GM11168 (cell line): ENCODE results near the gene KSR1.
"Not testable (repeated sequence)": the region's sequence is repeated elsewhere in the genome, so short reads cannot be mapped to it uniquely, and the experiment has no call there.

Experiments
- in situ Hi-C: fragments of 300-500 bp; cut with MboI; formaldehyde crosslinking; loops from one replicate; pipeline ENCODE4 v1.12.0; 2022; ENCODE audit warnings: low sequenced_read_pairs; ENCODE audit not compliant: unreplicated experiment

The KSR1 gene

DNA sequence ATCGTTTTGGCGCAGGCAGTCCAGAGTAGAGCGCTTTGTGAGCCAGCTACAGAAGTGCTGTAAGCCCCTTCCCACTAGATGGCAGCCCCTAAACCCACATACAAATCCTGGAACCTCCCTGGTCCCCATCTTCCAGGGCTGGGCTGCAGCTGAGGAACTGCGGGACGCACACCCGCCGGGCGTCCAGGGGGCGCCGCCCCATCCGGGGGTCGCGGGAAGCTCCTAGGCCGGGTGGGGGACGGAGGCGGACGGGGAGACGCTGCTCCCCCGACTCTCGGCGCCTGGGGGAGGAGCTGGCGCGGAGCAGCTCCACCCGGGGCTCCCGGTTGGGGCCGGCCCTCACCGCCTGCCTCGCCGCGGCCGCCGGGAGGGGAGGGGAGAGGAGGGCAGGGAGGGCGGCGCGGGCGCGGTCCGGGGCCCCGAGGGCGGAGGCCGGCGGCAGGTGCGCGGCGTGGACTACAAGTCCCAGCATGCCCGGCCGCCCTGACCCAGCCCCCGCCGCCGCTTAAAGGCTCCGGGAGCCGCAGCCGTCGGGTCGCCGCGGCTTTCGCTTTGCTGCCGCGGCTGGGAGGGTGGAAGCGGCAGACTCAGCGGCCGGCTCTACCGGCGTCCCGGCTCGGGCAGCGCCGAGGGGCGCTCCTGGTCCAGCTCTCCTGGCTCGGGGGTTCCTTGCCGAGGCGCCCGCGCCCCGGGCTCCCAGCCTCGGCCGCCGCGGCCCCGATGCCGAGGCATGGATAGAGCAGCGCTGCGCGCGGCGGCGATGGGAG lies at the start of gene KSR1:
Gene KSR1 (plus strand): TSS at position 535 of the 767 bp plus-strand sequence. CDS start 196 bp downstream, at position 731.
- in situ Hi-C loops, result no loop called here

DNA sequence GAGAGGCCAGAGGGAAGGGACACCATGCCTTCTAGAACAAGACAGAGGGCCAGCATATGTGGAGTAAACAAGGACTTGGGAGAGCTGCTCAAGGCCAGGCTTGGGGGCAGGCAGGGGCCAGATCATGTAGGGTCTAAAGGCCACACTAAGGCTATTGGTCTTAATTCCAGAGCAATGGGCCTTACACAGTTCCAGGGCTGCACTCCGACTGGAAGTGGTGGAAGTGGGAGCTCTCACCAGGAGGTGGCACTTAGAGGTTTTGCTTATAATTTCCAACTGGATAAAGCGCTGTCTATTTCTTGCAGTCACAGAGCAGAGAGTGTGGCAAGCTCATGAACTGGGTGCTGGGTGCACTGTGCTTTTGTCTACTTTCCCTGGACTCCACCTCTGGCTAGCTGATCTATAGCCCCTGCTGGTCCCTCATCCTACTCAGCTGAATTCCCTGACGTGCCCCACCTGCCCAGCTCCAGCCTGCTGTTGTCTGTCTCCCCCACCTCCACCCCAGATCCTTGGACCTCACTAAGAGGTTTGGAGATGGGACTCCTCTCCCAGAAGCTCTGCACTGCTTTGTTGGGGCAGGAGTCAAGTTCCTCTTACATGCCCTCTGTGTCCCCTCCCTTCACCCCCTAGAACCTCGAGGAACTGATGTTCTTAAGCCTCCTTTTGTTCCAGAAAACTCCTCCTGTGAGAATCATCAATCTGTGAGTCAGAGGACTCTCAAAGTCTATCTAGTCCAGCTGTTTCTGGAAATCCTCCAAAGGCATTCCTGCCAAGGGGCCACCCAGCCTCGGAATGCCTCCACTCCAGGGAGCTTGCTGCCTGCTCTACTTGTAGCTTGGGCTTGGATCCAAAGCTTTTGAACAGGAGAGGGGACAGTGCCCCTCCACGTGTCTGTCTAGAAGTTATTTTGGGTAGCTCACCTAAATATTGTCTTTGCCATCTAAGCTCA lies 48.1 kb upstream of the KSR1 start:
- in situ Hi-C loops, result no loop called here

DNA sequence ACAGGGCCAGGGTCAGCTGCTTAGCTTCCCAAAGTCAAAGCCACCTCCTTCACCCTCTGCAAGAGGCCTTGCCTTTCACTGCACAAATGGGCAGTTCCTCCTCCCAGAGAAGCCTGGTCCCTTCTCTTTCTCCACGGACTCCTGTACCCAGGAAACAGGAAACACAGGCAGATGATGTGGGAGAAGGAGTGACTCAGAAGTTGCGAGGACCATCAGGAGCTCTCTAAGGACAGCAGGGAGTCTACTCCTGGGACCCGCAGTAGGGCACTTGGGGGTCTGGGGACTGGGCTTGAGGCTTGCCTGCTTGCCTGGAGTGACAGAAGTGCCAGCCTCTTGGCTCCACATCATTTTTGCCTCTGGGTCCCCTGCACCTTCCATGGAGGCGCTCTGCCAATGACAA lies 47.4 kb upstream of the KSR1 start:
- in situ Hi-C loops, result no loop called here

DNA sequence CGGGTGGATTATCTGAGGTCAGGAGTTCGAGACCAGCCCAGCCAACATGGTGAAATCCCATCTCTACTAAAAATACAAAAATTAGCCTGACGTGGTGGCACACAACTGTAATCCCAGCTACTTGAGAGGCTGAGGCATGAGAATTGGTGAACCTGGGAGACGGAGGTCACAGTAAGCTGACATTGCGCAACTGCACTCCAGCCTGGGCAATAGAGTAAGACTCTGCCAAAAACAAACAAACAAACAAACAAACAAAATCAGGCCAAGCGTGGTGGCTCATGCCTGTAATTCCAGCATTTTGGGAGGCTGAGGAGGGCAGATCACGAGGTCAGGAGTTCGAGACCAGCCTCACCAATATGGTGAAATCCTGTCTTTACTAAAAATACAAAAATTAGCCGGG lies 44.1 kb upstream of the KSR1 start:
- in situ Hi-C loops, result not testable (repeated sequence)

DNA sequence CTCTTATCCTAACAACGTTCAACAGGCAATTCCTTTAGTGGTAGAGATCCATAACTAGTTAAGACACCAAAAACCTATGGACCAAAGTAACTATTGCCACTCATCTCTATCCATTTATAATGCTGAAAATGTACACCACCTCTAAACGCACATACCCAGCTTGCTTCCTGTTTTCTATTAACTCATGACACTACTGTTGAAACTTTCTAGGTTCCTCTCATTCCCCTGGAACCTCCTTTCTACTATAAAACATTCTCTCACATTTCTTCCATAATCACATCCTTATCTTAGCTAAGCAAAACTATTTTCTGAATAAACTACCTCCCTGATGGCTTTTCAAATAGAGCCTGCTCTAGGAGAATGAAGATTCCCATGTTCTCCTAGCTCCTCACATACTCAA lies 42.9 kb upstream of the KSR1 start:
- in situ Hi-C loops, result no loop called here

DNA sequence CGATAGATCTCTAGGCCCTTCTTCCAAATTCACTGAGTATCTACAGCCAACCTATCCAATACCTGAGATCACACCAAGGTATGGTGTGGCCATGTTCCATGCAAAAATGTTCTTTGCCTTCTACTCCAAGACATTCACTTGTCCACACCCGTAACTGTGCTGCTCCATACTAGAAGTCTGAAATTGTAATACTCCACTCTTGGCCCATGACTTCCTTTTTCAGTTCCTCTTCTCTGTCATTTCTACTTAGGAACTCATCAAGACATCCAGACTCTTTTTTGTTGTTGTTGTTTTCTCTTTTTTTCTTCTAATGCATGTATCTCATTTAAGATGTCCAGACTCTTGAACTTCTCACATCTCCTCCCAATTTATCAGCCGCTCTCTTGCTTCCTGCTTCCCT lies 42.5 kb upstream of the KSR1 start:
- in situ Hi-C loops, result no loop called here

DNA sequence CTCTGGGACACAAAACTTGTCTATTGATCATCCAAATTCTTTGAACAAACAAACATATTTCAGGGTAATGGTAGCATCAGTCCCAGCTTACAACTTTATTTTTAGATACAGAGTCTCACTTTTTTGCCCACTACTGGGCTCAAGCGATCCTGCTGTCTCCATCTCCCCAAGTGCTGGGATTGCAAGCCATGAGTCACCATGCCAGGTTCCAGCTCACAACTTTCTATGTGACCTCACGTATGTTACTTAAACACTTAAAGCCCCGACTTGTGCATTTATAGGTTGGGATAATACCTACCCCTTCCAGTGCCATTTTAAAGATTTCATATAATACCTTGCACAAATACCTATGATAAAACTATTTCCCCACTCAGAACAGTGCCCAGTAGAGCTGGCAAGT lies 42.0 kb upstream of the KSR1 start:
- in situ Hi-C loops, result no loop called here

DNA sequence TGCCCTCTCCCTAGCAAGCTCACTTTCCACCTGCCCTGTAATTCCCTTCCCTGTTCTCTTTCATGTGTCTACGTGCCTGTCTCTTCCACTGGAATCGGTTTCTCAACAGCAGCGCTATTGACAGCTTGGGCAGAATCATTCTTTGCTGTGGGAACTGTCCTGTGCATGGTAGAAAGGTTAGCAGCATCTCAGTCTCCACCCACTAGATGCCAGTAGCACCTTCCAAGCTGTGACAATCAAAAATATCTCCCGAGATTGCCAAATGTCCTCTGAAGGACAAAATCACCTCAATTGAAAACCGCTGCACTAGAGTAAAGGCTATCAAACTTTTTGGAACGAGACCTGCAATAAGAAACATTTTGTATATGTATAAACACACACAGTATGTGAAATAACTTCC lies 41.6 kb upstream of the KSR1 start:
- in situ Hi-C loops, result no loop called here

DNA sequence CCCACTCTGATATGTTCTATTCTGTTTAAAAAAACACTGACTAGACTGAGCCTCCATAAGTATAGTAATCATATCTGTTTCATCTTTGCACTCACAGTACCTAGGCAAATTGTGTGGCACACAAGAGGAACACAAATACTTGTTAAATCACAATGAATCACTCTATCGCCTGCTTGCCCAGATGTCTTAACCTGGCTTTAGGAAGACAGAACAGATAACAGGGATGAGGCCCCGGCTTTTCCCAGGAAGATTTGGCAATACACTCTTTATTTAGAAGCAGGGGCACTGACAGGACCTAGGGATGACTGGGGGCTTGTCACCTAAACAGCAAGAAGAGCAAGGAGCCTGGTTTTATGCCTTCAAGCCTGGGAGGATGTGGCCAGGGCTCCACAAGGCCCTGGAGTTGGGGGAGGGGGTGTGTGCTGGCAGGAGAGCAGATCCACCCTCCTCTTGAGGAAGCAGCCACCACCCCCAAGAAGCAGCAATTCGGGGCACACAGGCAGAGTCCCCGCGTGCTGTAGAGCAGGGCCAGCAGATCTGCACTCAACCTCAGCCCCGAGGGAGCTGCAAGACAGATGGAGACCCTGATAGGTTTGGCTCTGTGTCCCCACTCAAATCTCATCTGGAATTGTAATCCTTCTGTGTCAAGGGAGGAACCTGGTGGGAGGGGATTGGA lies 41.0 kb upstream of the KSR1 start:
- in situ Hi-C loops, result no loop called here

DNA sequence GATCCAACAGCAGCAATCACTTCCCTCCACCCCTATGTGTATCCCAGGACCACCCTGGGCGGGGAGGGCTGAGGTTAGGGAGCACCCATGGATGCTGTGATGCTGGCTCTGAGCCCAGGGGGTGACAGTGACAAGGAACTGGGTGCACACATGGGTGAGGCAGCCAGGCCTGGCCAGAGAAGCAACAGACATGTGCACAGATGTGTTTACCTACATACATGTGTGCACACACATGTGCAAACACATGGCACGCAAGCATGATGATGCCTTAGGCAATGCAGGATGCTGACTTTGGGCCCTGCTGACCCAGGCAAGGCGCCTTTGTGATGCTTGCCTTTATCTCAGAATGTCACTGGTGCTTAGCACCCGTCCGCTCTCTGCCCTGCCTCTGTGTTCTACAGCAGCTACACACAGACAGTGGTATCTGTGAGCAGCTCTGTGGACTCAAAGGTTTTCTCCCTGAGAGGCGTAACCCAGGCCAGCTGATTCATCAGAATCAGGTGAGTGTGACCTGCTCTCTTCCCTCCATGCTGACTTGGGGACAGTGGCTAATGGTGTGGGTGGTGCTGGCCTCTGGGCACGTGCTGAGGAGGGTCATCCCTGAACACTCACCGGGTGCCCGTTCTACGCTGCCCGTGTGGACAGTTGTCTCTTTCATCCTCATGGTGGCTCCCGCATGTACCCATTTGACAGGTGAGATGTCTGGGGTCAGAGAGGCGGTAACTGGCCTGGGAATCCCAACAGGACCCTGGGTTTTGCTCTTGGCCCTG lies 38.5 kb upstream of the KSR1 start:
- in situ Hi-C loops, result no loop called here

DNA sequence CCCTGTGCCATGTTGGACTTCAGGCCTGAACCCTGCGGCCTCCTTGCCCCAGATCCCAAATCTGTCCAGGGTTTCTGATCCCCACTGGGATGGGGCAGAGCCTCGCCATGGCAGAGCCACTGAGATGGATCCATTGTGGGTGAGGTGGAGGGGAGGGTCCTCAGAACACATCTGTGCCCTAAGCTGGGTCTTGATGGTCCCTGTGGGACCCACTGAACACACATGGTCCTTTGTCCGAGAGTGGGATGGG lies 38.0 kb upstream of the KSR1 start:
- in situ Hi-C loops, result no loop called here

DNA sequence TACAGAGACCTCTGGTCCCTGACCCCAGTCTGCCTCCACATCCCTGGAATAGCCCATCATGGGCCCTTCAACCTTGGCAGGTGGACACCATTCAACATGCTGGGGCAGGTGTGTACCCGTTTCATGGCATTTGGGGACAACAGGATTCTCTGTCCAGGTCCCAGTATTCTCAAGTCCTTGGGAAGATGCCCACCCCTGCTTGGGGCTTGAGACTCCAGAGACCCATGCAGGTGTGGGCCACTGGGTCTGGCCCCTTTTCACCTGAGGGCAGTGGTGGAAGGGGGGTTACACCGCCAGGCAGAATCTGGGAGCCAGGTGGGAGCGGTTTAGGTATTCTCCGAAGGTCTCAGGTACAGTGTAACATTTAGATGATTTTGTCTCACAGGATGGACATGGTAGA lies 37.1 kb upstream of the KSR1 start:
- in situ Hi-C loops, result no loop called here

DNA sequence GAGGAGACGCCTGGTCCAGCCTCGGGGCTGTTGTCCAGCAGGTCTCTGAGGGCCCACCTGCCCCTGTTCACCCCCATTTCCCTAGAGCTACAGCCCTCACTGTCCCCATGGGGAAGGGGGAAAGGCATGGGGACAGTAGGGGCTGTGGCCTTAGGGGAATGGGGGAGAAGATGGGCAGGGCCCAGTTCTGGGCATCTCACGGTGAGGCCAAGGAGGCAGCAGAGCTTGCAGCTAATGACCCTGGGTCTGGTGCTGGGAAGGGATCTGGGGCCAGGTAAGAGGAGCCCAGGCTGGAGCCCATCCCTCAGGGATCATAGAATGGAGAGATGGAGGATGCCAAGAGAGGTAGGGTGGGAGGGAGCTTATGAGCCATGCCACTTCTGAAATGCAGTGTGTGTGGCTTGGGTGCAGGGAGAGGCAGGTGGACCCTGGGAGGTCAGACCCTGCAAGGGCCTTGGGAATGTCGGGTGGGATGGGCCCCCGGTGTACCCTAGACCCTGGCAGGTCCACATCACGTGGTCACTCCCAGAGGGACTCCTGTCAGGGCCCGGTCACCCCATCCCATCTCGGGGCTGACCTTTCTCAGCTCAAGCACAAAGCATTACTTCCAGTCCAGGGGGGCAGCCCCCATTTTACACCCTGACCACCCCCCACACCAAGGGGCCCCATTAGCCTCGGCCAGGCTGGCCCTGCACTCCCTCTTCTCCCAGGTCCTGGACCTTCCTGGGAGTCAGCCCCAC lies 35.9 kb upstream of the KSR1 start:
- in situ Hi-C loops, result no loop called here

DNA sequence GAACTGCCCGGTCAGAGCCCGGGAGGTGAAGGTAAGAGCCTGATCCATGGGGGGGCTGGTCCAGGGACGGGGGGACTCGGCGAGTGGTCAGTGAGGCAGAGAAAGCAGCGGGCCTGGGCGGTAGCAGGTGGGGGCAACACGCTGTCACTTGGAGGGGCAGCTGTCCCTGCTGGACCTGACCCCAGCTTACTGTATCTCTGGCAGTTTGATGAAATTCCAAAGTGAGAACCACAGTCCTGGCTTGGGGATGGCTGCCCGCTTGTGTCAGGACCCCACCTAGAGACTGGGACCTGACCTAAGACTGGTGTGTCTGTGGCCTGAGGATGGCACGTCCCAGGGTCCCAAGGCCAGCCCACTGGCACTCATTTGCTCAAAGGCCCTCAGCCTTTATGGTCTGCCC lies 35.1 kb upstream of the KSR1 start:
- in situ Hi-C loops, result no loop called here

DNA sequence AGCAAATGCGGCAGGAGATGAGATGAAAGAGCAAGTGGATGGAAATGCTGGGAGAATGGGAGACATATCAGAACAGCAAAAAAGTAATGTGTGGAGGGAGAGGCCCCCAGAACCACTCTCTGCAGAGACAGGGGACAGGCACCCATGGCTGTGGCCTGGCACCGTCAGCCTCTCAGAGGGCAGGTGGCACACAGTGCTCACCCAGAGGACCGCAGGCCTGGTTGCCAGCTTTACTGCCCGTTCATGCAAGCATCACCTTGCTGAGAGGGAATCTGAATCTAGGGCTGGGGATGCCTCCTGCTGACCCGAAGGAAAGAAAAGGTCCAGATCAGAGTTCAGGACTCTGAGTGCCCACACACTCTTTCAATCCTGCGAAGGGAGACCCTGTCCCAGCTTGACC lies 34.6 kb upstream of the KSR1 start:
- in situ Hi-C loops, result not testable (repeated sequence)

DNA sequence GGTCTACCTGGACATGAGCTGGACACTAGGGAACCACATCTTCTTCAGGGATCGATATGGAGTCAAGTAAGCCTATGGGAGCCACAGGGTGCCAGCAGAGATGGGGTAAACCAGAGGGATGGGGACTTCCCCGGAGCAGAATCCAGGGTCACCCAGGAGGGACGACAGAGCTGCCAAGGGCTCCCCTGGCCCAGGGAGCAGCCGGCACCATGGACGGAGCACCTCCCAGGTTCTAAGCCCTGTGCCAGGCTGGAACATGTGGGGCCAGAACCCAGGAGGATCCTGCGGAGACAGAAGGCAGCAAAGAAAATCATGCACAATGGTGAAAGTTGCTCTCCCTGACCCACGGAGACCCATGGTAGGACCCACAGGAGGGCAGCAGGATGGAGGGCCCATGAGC lies 33.6 kb upstream of the KSR1 start:
- in situ Hi-C loops, result no loop called here

DNA sequence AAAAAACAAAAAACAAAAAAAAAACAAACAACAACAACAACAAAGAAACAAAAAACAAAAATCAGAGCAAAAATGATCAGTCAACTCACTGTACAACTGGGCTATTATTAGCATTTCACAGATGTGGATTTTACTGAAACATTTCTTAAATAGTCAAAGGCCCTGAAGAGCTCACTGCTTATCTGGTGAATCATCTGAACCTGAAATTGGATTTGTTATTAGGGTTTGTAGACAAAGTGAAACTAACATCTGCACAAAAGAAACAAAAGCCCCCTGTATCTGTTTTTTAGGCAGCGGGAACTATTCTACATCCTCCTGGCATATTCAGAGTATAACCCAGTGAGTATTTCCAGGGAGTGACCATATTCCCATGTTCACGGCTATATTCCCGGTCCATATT lies 32.6 kb upstream of the KSR1 start:
- in situ Hi-C loops, result no loop called here

DNA sequence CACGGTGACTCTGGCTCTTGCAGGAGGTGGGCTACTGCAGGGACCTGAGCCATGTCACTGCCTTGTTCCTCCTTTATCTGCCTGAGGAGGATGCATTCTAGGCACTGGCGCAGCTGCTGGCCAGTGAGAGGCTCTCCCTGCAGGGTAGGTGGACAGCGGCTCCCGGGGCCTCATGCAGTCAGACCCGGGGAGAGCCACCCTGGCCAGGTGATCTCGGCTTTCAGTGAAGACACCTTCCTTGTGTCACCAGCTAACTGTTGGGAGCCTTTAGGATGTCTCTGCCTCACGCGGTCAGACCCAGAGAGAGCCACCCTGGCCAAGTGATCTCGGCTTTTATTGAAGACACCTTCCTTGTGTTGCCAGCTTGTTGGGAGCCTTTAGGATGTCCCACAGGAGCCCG lies 31.7 kb upstream of the KSR1 start:
- in situ Hi-C loops, result no loop called here

DNA sequence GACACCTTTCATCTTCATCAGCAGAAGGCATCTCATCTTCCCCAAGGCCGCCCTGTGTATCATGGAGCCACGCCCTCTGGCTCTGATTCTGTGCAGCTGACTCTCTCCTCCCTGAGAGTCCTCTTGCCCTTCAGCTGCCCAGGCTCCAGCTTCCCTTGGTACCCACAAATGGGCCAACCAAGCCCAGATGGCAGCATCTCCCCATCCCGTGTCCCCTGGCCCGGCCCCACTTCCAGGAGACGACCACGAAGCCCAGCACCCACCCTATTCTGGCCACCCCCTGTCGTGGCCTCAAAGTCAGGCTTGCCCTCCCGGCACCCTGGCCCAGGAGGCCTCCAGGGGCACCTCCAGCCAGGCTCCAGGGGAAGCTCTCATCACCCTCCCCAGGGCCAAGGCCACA lies 31.3 kb upstream of the KSR1 start:
- in situ Hi-C loops, result no loop called here

DNA sequence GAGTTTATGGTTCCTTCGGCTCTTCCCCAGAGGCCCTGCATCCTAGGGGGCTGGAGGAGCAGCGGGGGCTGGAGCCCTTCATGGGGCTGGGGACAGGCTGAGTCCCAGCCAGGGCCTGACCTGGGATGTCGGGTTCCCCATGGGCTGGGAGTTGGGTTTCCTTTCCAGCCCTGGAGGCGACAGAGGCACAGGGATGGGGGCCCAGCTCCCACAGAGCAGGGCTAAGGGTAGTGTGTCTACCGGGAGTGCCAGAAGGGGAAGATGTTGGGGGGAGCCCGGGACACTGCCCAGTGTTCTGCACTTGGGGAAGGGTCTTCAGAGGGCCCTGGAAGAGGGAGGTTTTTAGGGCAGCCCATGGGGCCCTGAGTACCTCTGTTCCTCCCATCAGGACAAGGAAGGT lies 30.7 kb upstream of the KSR1 start:
- in situ Hi-C loops, result not testable (repeated sequence)
